Hepatocyte (in vitro differentiated cells): ENCODE results near the gene BLOC1S4. TPM values are rescaled to one million over a fixed set of nuclear protein-coding genes. Genes with fewer than 3 reads are reported as not detected.
A peak's percentile ranks its signal among the peaks of the same experiment; 100 is the strongest.

Source experiments
- DNase-seq: peaks from one replicate; pipeline ENCODE4 v3.0.0-alpha.2; 2016; ENCODE audit warnings: low spot score
- H2AFZ ChIP-seq: fragments of 200-600 bp; sonication (generic); 2 replicates; pipeline ENCODE4 v1.6.0; 2016; ENCODE audit warnings: antibody characterized with exemption, mild to moderate bottlenecking
- H3K27ac ChIP-seq: fragments of 200-600 bp; sonication (generic); 2 replicates; pipeline ENCODE4 v1.5.1; 2016; ENCODE audit warnings: mild to moderate bottlenecking
- H3K27me3 ChIP-seq: fragments of 200-600 bp; sonication (generic); 2 replicates; pipeline ENCODE4 v1.6.1; 2016
- H3K36me3 ChIP-seq: fragments of 200-600 bp; sonication (generic); replicated peaks from 2 replicates; pipeline ENCODE4 v1.5.1; 2016; ENCODE audit warnings: low read depth; ENCODE audit not compliant: insufficient read depth
- H3K4me1 ChIP-seq: fragments of 200-600 bp; sonication (generic); 2 replicates; pipeline ENCODE4 v1.5.1; 2016; ENCODE audit warnings: mild to moderate bottlenecking, moderate library complexity; ENCODE audit not compliant: insufficient read depth
- H3K4me2 ChIP-seq: fragments of 200-600 bp; sonication (generic); 2 replicates; pipeline ENCODE4 v1.6.0; 2016
- H3K4me3 ChIP-seq: fragments of 200-600 bp; sonication (generic); 2 replicates; pipeline ENCODE4 v1.5.1; 2016; ENCODE audit warnings: mild to moderate bottlenecking
- H3K79me2 ChIP-seq: fragments of 200-600 bp; sonication (generic); 2 replicates; pipeline ENCODE4 v1.6.0; 2017; ENCODE audit warnings: mild to moderate bottlenecking
- H3K9me2 ChIP-seq: fragments of 200-600 bp; sonication (generic); replicated peaks from 2 replicates; pipeline ENCODE4 v1.6.0; 2017; ENCODE audit warnings: mild to moderate bottlenecking; ENCODE audit not compliant: insufficient read depth
- H3K9me3 ChIP-seq: fragments of 200-600 bp; sonication (generic); 2 replicates; pipeline ENCODE4 v1.5.1; 2016; ENCODE audit warnings: low read depth, mild to moderate bottlenecking
- H4K20me1 ChIP-seq: fragments of 200-600 bp; sonication (generic); 2 replicates; pipeline ENCODE4 v1.6.0; 2016; ENCODE audit warnings: mild to moderate bottlenecking; ENCODE audit not compliant: insufficient read depth, poor library complexity, severe bottlenecking
- CTCF ChIP-seq: fragments of 200-600 bp; sonication (generic); IDR thresholded peaks from 2 replicates; pipeline ENCODE4 v1.5.1; 2016; ENCODE audit warnings: antibody characterized with exemption, mild to moderate bottlenecking; ENCODE audit not compliant: poor library complexity
- EZH2 ChIP-seq: fragments of 200-600 bp; sonication (generic); IDR thresholded peaks from 2 replicates; pipeline ENCODE4 v1.6.1; 2016; ENCODE audit warnings: antibody characterized with exemption, mild to moderate bottlenecking, borderline replicate concordance
- EZH2phosphoT487 ChIP-seq: fragments of 200-600 bp; sonication (generic); IDR thresholded peaks from one replicate; pipeline ENCODE4 v1.6.1; 2018; ENCODE audit warnings: antibody characterized with exemption, mild to moderate bottlenecking, low read depth, moderate library complexity; ENCODE audit not compliant: unreplicated experiment, severe bottlenecking
- WGBS: methylation state at CpG from one replicate; pipeline ENCODE4 v1.1.6; 2016; ENCODE audit warnings: low lambda C conversion rate; ENCODE audit errors: missing lambda C conversion rate; 5-methylcytosine and 5-hydroxymethylcytosine counted together
- polyA plus RNA-seq: library from polyadenylated mRNA; unstranded; fragments of >200 nt; fragmentation: Nextera tagmentation; extraction: Ambion mirVana; gene quantifications from 2 replicates; pipeline ENCODE4 v1.2.1, GENCODE V29; 2016
- total RNA-seq: library from RNA; depleted of rRNA; stranded (reverse); fragments of >200 nt; gene quantifications from 2 replicates; pipeline ENCODE4 v1.2.3, GENCODE V29; 2014

BLOC1S4 gene
- total and polyA plus RNA-seq, 2 experiments from 2014 or later, result 33.3 to 60.0 TPM

- no peak overlapping the region for H2AFZ ChIP-seq
- no peaks in the 10 kb centered on the region for H3K36me3 ChIP-seq
- H3K4me1 ChIP-seq, result peaks cover 21% of the 10 kb centered on the region
- H4K20me1 ChIP-seq, result no peaks in the 10 kb centered on the region
- H3K4me2 ChIP-seq, result no peak overlapping the region
- H3K4me3 ChIP-seq, result no peak overlapping the region
- H3K27ac ChIP-seq, result no peak overlapping the region
- H3K9me2 ChIP-seq, result no peaks in the 10 kb centered on the region
- 93% methylated on average over 9 of the region's 9 CpGs for WGBS
- DNase-seq, result peak; percentile 4
- no peak for TF ChIP-seq EZH2phosphoT487
- no peak for TF ChIP-seq CTCF
- TF ChIP-seq EZH2, result no peak
- H3K9me3 ChIP-seq, result no peaks in the 10 kb centered on the region
- no peaks in the 10 kb centered on the region for H3K79me2 ChIP-seq
- H3K27me3 ChIP-seq, result no peaks in the 10 kb centered on the region
These were observed 32.3 kb downstream of the BLOC1S4 start for GRCh38 chr4:6748286-6748685.

- Histone ChIP-seq H3K9me2 (no peaks in the 10 kb centered on the region), H2AFZ (no peak overlapping the region), H3K27me3 (no peaks in the 10 kb centered on the region), H3K36me3 (no peaks in the 10 kb centered on the region), H3K4me3 (no peak overlapping the region), H4K20me1 (no peaks in the 10 kb centered on the region), H3K4me2 (peak overlapping the region; percentile 49), H3K4me1 (peaks cover 21% of the 10 kb centered on the region), H3K79me2 (no peaks in the 10 kb centered on the region), H3K9me3 (no peaks in the 10 kb centered on the region), H3K27ac (peak overlapping the region; percentile 84)
- peak; percentile 88 for DNase-seq
- 64% methylated on average over 23 of the region's 25 CpGs for WGBS
- TF ChIP-seq CTCF (no peak), EZH2 (no peak), EZH2phosphoT487 (no peak)
These were observed 33.6 kb downstream of the BLOC1S4 start for GRCh38 chr4:6749340-6750171.

- peak overlapping the region; percentile 23 for H3K27ac ChIP-seq
- 85% methylated on average over 22 of the region's 23 CpGs for WGBS
These were observed 34.6 kb downstream of the BLOC1S4 start for GRCh38 chr4:6750286-6751221.

More at GRCh38 chr4:6750286-6751221, 34.6 kb downstream of the BLOC1S4 start:
- no peaks in the 10 kb centered on the region for H4K20me1 ChIP-seq
- no peaks in the 10 kb centered on the region for H3K9me2 ChIP-seq
- no peaks in the 10 kb centered on the region for H3K36me3 ChIP-seq
- DNase-seq, result peak; percentile 9
- H3K4me1 ChIP-seq, result peaks cover 21% of the 10 kb centered on the region
- H3K4me2 ChIP-seq, result no peak overlapping the region
- H2AFZ ChIP-seq, result no peak overlapping the region
- H3K4me3 ChIP-seq, result no peak overlapping the region
- TF ChIP-seq CTCF (no peak), EZH2 (no peak), EZH2phosphoT487 (no peak)
- H3K79me2 ChIP-seq, result no peaks in the 10 kb centered on the region
- no peaks in the 10 kb centered on the region for H3K9me3 ChIP-seq
- no peaks in the 10 kb centered on the region for H3K27me3 ChIP-seq
